ENCODE data around the gene DNASE2. TPM values are rescaled to one million over a fixed set of nuclear protein-coding genes. Genes with fewer than 3 reads are reported as not detected.

The DNASE2 gene
- total RNA-seq, 1 experiment from 2014 or later, result 23.8 TPM

DNA sequence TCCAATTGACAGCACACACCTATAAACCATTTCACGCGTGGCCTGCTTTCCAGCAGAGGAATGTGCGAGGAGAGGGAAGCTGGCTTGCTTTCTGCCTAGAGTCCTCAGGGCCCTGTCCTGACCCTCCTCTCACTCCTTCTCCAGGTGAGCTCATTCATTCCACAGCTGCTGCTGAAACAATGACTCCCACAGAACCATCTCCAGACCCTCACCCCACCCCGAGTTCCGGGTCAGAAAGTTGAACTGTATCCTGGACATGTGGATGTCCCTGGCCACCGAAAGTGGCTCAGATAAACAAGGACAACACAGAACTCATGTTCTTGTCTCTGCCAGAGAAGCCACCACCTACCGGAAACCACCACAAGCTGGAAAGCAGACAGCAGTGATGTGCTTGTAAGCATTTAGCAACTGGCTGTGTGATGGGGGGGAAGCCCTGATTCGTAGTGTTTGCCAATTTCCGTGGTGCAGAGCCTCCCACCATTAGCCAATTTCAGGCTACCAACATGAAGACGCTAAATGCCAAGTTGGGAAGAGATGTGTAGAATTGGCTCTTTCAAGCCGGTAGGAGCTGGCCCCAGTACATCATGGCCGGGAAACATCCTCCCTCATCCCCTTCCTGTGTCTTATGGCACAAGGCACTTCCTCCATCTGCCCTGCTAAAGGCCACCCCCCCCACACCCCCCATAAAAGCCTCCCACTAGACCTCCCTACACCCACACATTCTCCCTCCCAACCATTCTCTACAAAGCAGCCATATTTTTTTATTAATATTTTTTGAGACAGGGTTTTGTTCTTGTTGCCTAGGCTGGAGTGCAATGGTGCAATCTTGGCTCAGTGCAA, 32.8 kb upstream of the DNASE2 start:
- no peak overlapping the region for H4K91ac ChIP-seq (ENCODE audit: insufficient read length, low read depth, low read length)
- H2BK15ac ChIP-seq (ENCODE audit: low read depth, low read length), result no peak overlapping the region
- H4K8ac ChIP-seq (replicated peaks; ENCODE audit: insufficient read length, low read depth, low read length), result no peak overlapping the region
- H3K79me2 ChIP-seq (ENCODE audit: insufficient read depth, low read length), result no peaks in the 10 kb centered on the region
- no peak overlapping the region for H2BK12ac ChIP-seq (ENCODE audit: insufficient read length, low read depth, low read length)
- no peak overlapping the region for H3K4me2 ChIP-seq (ENCODE audit: insufficient read depth, insufficient read length, low read length)
- no peak for DNase-seq
- no peak overlapping the region for H2BK5ac ChIP-seq (ENCODE audit: insufficient read length, low read length)
- H4K20me1 ChIP-seq (ENCODE audit: control insufficient read depth, insufficient read depth, insufficient read length), result no peaks in the 10 kb centered on the region
- H3K18ac ChIP-seq (ENCODE audit: insufficient read length, low read depth, low read length), result peak overlapping the region; percentile 31
- H3K4me3 Mint-ChIP-seq, result peak overlapping the region in 1 of 2 experiments; percentile 69; a peak in 3 of 5 replicates
- peaks cover 4% of the 10 kb centered on the region; the same call in 1 of the 2 replicates for H3K4me1 ChIP-seq (ENCODE audit: insufficient read depth, low read length)
- H3T11ph ChIP-seq (ENCODE audit: low read length), result no peak overlapping the region
- H3K14ac ChIP-seq (ENCODE audit: insufficient read depth, low read length), result no peak overlapping the region
- no peaks in the 10 kb centered on the region for H3K23me2 ChIP-seq (ENCODE audit: insufficient read length, low read depth, low read length, poor library complexity, severe bottlenecking)
- no peak overlapping the region for H2AFZ ChIP-seq (ENCODE audit: low read length)
- no peak overlapping the region for H4K5ac ChIP-seq (ENCODE audit: insufficient read length, low read depth, low read length)
- H2AK5ac ChIP-seq (ENCODE audit: insufficient read length, low read length), result no peak overlapping the region
- H3K27ac ChIP-seq (ENCODE audit: insufficient read length, low read depth, low read length), result no peak overlapping the region
- no peak overlapping the region for H3K9ac ChIP-seq (ENCODE audit: extremely low read depth, insufficient read length, low read length)
- peaks cover 20 to 30% of the 10 kb centered on the region in 2 experiments for H3K4me1 Mint-ChIP-seq
- peaks cover 0 to 1% (median 0%) of the 10 kb centered on the region in 3 experiments; a peak in 2 of 7 replicates for H3K36me3 Mint-ChIP-seq (ENCODE audit: insufficient read depth in 1 of 3, low read depth in 3 of 3)
- peak overlapping the region; percentile 86 to 99 (median 96) for H3K27ac Mint-ChIP-seq
- no peak overlapping the region for H3K56ac ChIP-seq (ENCODE audit: insufficient read length, low read depth, low read length)
- no peak overlapping the region for H3K4ac ChIP-seq (ENCODE audit: low read depth, low read length)
- H3K27me3 ChIP-seq (ENCODE audit: insufficient read depth, low read length), result peaks cover 5% of the 10 kb centered on the region; the same call in 1 of the 2 replicates
- H3K9me3 ChIP-seq (ENCODE audit: control insufficient read depth, low read depth, low read length), result no peaks in the 10 kb centered on the region
- H3K23ac ChIP-seq (ENCODE audit: insufficient read length, low read depth, low read length), result no peak overlapping the region
- peaks cover 7% of the 10 kb centered on the region in 2 experiments for H3K9me3 Mint-ChIP-seq
- no peak overlapping the region for H2BK120ac ChIP-seq (ENCODE audit: low read depth, low read length, poor library complexity, severe bottlenecking)
- no CpG with 5 or more reads among the region's 12 CpGs for WGBS (ENCODE audit: extremely low coverage, insufficient read length, low lambda C conversion rate)
- peaks cover 20% of the 10 kb centered on the region for H3K27me3 Mint-ChIP-seq (ENCODE audit: low read depth)
- no peak overlapping the region for H2BK20ac ChIP-seq (ENCODE audit: low read depth, low read length, poor library complexity, severe bottlenecking)
- no peaks in the 10 kb centered on the region for H3K79me1 ChIP-seq (ENCODE audit: insufficient read depth, low read depth, low read length, poor library complexity, severe bottlenecking)
- TF ChIP-seq, protein P1, sequence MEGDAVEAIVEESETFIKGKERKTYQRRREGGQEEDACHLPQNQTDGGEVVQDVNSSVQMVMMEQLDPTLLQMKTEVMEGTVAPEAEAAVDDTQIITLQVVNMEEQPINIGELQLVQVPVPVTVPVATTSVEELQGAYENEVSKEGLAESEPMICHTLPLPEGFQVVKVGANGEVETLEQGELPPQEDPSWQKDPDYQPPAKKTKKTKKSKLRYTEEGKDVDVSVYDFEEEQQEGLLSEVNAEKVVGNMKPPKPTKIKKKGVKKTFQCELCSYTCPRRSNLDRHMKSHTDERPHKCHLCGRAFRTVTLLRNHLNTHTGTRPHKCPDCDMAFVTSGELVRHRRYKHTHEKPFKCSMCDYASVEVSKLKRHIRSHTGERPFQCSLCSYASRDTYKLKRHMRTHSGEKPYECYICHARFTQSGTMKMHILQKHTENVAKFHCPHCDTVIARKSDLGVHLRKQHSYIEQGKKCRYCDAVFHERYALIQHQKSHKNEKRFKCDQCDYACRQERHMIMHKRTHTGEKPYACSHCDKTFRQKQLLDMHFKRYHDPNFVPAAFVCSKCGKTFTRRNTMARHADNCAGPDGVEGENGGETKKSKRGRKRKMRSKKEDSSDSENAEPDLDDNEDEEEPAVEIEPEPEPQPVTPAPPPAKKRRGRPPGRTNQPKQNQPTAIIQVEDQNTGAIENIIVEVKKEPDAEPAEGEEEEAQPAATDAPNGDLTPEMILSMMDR (conservative IDR thresholded peaks at IDR 0.05), result no peak

Data from H9 (cell line).